SW480 (cell line): Measurements from ENCODE around the gene RIC8A.

Source experiments
- DNase-seq: peaks from one replicate; pipeline ENCODE4 v3.0.0-alpha.2; 2016; ENCODE audit warnings: low spot score

Gene RIC8A

GRCh38 chr11:244376-244775 is 36.9 kb downstream of the RIC8A start:
- DNase-seq, result no peak

DNA sequence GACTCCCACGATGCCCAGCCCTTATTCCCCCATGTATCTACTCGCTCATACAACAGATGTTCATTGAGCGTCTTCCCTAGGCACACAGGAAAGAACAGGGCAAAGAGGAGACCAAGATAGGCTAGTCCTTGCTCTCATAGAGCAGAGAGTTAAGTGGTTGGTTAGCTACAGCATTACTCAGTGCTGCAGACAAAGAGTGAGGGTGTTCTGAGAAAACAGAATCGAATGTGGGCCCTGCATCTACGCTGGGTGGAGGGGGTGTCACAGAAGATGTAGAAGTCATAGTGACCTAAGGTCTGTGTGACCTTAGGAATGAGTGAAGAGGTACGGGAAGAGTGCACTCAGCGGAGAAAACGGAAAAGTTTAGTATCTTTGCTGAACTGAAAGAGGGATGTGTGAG is 41.6 kb downstream of the RIC8A start:
- no peak for DNase-seq

DNA sequence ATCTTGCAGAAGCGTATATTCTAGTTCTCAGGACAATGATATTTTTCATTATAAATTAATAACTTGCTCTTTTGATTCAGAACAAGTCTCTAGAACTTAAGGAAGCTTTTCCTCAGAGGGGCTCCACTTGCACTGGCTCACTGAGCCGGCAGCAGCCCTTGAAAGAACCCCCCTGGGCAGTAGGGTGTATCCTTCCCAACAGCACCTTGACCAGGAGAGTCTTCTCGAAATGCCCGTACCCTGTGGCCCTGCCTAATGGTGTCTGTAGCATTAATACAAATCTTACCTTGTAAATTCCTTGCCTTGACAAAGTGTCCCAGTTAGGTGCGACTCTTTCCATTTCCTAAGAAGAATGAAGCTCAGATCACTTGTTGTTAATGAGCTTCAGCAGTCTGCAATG is 42.8 kb downstream of the RIC8A start:
- no peak for DNase-seq

DNA sequence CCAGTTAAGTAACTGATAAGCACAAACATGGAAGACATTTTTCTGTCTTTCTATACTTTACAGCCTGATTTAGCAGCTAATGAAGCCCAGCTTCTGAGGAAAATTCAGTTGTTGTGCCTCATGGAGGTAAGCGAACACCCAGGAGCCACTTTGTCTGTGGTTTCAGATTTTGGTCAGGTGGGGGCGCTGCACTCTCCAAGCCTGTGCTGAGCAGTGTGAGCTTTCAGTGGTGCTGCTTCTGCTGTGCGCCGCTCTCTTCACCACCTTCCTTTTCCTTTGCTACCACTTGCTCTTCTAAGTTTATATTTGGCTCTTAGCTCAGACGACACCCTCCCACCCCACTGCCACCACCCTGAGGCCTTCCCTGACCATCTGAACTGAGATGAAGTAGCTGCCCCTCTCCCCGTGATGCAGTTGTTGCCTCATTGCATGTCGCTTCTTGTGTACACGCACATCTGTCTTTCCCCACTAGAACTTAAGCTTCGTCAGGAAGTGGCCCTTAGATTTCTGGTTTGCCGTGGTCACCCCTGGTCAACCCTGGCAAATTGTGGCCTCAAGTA is 43.3 kb downstream of the RIC8A start:
- DNase-seq, result no peak

GRCh38 chr11:251550-251949 is 44.0 kb downstream of the RIC8A start:
- no peak for DNase-seq

DNA sequence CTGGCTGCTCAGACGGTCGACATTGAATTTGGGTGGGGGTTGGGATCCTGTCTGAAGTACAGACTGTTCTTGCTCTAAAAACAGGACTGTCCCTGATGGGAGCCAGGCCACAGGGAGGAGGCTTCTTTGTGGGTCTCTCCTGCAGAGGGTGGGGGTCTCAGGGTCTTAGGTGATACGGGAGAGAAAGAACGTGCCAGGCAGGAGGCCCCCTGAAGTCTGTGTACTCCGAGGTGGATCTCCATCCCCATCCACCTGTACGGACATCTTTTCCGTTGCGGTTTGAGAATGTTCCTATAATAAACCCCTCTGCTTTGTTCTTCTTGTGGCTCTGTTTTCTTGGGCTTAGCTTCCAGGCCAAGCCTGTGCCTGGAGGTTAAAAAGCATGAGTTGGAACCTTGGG is 45.2 kb downstream of the RIC8A start:
- no peak for DNase-seq

DNA sequence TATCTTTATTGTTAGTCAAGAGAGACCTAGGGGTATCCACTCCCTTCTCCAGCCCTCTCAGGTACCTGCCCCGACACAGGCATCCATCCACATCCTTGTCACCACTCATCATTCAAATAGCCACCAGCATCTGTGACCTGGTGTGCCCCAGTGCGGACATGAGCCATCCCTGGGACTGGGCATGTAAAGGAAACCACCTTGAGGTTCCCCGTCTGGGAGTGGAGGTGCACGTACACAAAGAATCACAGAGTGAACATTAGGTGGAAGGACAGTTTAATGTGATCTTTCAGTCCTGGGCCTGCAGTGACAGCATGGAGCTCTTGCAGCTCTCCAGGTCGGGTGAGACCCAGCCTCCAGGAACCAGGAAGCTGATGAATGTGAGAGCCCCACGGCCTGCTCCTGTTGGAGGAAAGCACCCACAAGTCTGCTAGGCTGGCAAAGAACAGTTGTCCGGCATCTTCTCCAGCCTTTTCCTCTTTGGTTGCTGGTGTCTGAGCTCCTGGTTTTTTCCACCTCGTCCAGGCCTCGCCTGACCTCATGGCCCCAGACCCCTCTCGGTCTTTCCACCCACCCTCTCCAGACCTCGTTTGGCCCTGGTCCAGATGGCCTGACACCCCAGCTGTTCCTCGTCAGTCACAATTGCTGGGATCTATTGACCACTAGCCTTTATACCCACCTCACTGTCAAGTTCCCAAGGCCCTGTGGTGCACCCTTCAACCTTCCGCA is 45.8 kb downstream of the RIC8A start:
- DNase-seq, result no peak

- no peak for DNase-seq
Observed at GRCh38 chr11:253886-254270, 46.4 kb downstream of the RIC8A start.

- no peak for DNase-seq
Observed at GRCh38 chr11:255176-255575, 47.7 kb downstream of the RIC8A start.

DNA sequence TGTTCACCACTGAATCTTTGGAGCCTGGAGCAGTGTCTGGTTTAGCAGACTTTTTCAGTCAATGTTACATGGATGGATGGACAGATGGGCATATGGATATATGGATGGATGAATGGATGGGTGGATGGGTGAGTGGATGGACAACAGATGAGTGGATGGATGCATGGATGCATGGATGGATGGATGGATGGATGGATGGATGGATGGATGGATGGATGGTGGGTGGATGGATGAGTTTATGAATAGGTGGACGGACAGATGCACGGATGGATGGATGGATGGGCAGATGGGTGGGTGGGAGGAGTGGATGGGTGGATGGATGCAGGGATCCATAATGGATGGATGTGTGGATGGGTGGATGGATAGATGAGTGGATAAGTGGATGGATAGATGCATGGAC is 48.3 kb downstream of the RIC8A start:
- no peak for DNase-seq

- no peak for DNase-seq
Observed at GRCh38 chr11:256952-257737, 49.6 kb downstream of the RIC8A start.

- no peak for DNase-seq
Observed at GRCh38 chr11:257766-258493, 50.4 kb downstream of the RIC8A start.

DNA sequence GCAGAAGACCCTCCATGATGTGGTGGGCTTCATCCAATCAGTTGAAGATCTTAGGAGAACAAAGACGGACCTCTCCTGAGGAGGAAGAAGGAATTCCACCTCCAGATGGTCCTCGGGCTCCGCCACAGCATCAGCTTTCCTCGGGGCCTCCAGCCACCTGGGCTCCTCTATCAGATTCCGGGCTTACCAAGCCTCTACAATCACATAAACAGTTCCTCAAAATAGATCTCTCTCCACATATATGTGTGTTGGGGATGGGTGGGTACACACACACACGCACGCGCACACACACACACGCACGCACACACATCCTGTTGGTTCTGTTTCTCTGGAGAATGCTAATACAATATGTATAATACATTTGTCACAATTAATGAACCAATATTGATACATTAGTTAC is 51.9 kb downstream of the RIC8A start:
- DNase-seq, result no peak

- no peak for DNase-seq
Observed at GRCh38 chr11:261624-262023, 54.1 kb downstream of the RIC8A start.
